GM12875 (cell line): ENCODE measurements around the gene MBNL2.

Experiments used
- H3K4me3 ChIP-seq: one replicate; pipeline ENCODE4 v1.5.1; 2011; ENCODE audit warnings: low read depth, low read length, control low read depth
- TF ChIP-seq, protein P1 (sequence below): IDR thresholded peaks from 2 replicates; pipeline ENCODE4 v1.5.1; 2011; ENCODE audit warnings: low read depth, mild to moderate bottlenecking, control low read depth, inconsistent platforms, low read length, moderate library complexity, borderline replicate concordance; ENCODE audit not compliant: insufficient read depth

Gene MBNL2

DNA sequence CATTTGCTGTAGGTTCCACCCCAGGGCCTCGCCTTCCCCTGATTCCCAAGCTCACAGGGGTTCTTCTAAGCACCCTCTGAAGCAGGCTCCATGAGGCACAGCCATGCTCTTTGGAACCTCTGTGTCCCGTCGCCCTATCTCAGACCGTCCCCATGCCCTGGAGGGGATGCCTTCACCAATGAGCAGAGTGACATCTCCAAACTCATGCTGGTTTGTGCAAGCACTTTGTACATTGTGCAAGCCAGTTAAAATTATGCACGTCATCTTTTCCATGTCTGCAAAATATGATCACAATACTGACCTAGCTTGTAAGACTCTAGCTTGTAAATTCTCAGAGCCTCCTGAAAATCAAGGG lies 165.3 kb downstream of the MBNL2 start:
- H3K4me3 ChIP-seq: no peak overlapping the region
- TF ChIP-seq, protein P1, sequence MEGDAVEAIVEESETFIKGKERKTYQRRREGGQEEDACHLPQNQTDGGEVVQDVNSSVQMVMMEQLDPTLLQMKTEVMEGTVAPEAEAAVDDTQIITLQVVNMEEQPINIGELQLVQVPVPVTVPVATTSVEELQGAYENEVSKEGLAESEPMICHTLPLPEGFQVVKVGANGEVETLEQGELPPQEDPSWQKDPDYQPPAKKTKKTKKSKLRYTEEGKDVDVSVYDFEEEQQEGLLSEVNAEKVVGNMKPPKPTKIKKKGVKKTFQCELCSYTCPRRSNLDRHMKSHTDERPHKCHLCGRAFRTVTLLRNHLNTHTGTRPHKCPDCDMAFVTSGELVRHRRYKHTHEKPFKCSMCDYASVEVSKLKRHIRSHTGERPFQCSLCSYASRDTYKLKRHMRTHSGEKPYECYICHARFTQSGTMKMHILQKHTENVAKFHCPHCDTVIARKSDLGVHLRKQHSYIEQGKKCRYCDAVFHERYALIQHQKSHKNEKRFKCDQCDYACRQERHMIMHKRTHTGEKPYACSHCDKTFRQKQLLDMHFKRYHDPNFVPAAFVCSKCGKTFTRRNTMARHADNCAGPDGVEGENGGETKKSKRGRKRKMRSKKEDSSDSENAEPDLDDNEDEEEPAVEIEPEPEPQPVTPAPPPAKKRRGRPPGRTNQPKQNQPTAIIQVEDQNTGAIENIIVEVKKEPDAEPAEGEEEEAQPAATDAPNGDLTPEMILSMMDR: no peak

GRCh38 chr13:97387890-97388289 lies 165.8 kb downstream of the MBNL2 start:
- H3K4me3 ChIP-seq: no peak overlapping the region
- TF ChIP-seq, protein P1: no peak

GRCh38 chr13:97388373-97388772 lies 166.2 kb downstream of the MBNL2 start:
- TF ChIP-seq, protein P1: no peak
- H3K4me3 ChIP-seq: no peak overlapping the region

- TF ChIP-seq, protein P1: no peak
- H3K4me3 ChIP-seq: no peak overlapping the region
These were observed 168.9 kb downstream of the MBNL2 start for GRCh38 chr13:97390941-97391600.

DNA sequence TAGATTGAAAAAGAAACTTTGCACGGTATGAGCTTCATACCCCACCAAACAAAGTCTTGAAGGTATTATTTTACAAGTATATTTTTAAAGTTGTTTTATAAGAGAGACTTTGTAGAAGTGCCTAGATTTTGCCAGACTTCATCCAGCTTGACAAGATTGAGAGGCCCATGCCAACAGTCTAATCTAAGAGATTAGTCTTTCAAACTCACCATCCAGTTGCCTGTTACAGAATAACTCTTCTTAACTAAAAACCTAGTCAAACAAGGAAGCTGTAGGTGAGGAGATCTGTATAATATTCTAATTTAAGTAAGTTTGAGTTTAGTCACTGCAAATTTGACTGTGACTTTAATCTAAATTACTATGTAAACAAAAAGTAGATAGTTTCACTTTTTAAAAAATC lies 169.9 kb downstream of the MBNL2 start:
- no peak overlapping the region for H3K4me3 ChIP-seq
- TF ChIP-seq, protein P1: no peak

DNA sequence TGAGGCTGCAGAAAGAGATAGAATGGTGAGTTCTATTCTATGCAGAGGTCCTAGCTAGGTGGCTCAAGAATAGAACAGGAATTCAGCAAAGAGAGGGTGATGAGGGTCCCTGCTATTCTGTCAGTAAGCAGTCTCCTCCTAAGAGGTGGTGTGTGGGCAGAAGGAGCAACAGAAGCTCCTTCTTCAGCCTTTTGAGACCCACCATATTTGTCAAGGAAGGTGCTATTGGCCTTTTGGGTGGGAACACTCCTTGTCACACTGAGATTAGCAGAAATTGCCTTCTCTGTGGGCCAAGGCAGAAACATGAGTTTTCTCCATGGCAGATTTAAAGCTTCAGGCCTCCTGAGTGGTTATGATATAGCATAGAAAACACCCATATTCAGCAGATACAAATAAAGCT lies 172.4 kb downstream of the MBNL2 start:
- TF ChIP-seq, protein P1: no peak
- H3K4me3 ChIP-seq: no peak overlapping the region

- TF ChIP-seq, protein P1: no peak
- H3K4me3 ChIP-seq: no peak overlapping the region
These were observed 173.5 kb downstream of the MBNL2 start for GRCh38 chr13:97395447-97396136.
